Activated T-cell treated with anti-CD3 and anti-CD28 coated beads for 48 hours (primary cell): ENCODE measurements around the gene ZNF81.
"Not testable (repeated sequence)": the region's sequence is repeated elsewhere in the genome, so short reads cannot be mapped to it uniquely, and the experiment has no call there.

Experiments
- DNase-seq: peaks from one replicate; pipeline ENCODE4 v3.0.0-alpha.2; 2020; ENCODE audit warnings: low read depth

ZNF81 gene

GRCh38 chrX:47936224-47936939, 99.7 kb downstream of the ZNF81 start:
- DNase-seq: no peak

- DNase-seq: no peak
These were observed 100.2 kb downstream of the ZNF81 start for GRCh38 chrX:47936940-47937317.

- no peak for DNase-seq
These were observed 103.7 kb downstream of the ZNF81 start for GRCh38 chrX:47940448-47940847.

- DNase-seq: no peak
These were observed 104.7 kb downstream of the ZNF81 start for GRCh38 chrX:47941423-47941822.

- not testable (repeated sequence) for DNase-seq
These were observed 118.6 kb downstream of the ZNF81 start for GRCh38 chrX:47955295-47955694.

- no peak for DNase-seq
These were observed 119.3 kb downstream of the ZNF81 start for GRCh38 chrX:47956016-47956415.

- not testable (repeated sequence) for DNase-seq
These were observed 121.5 kb downstream of the ZNF81 start for GRCh38 chrX:47958206-47958605.

GRCh38 chrX:47958761-47959342, 122.2 kb downstream of the ZNF81 start:
- no peak for DNase-seq

GRCh38 chrX:47960406-47960805, 123.7 kb downstream of the ZNF81 start:
- DNase-seq: no peak

GRCh38 chrX:47961830-47962229, 125.1 kb downstream of the ZNF81 start:
- not testable (repeated sequence) for DNase-seq

- DNase-seq: not testable (repeated sequence)
These were observed 128.8 kb downstream of the ZNF81 start for GRCh38 chrX:47965526-47965925.
